Keratinocyte (primary cell): ENCODE results near the gene RRP7A. TPM values are rescaled to one million over a fixed set of nuclear protein-coding genes. Genes with fewer than 3 reads are reported as not detected.
"Not testable (repeated sequence)": the region's sequence is repeated elsewhere in the genome, so short reads cannot be mapped to it uniquely, and the experiment has no call there.

Source experiments
- DNase-seq: peaks from one replicate; pipeline ENCODE4 v3.0.0-alpha.2; 2011; ENCODE audit warnings: low read depth, missing footprints, low spot score
- FAIRE-seq: peaks from 2 replicates; lab custom pipeline; 2011; peaks lifted over from hg19 to GRCh38; lab: Jason Lieb, UNC
- H2AFZ ChIP-seq: 2 replicates; pipeline ENCODE4 v1.6.0; 2012; ENCODE audit warnings: low read length, control low read depth, inconsistent platforms; ENCODE audit not compliant: control insufficient read depth
- H3K27ac ChIP-seq: 2 replicates; pipeline ENCODE4 v1.5.1; 2011; ENCODE audit warnings: low read length; ENCODE audit not compliant: control insufficient read depth, insufficient read depth
- H3K27me3 ChIP-seq: 3 replicates; pipeline ENCODE4 v1.6.0; 2011; ENCODE audit warnings: low read length; ENCODE audit not compliant: control insufficient read depth, insufficient read depth; ENCODE audit errors: extremely low read depth
- H3K36me3 ChIP-seq, 2 experiments: 2 replicates in 1 of 2; 3 replicates in 1 of 2; pipeline ENCODE4 v1.5.1; 2011; ENCODE audit warnings: low read length in 2 of 2, mild to moderate bottlenecking in 1 of 2; ENCODE audit not compliant: control insufficient read depth in 2 of 2, insufficient read depth in 2 of 2; ENCODE audit errors: extremely low read depth in 1 of 2
- H3K4me1 ChIP-seq: 3 replicates; pipeline ENCODE4 v1.5.1; 2011; ENCODE audit warnings: low read length; ENCODE audit not compliant: control insufficient read depth, insufficient read depth; ENCODE audit errors: extremely low read depth
- H3K4me2 ChIP-seq: 3 replicates; pipeline ENCODE4 v1.6.0; 2011; ENCODE audit warnings: low read depth, low read length; ENCODE audit not compliant: control insufficient read depth, insufficient read depth; ENCODE audit errors: extremely low read depth
- H3K4me3 ChIP-seq, 3 experiments: fragments of 200-600 bp in 1 of 3; sonication (generic) in 1 of 3; 2 replicates in 2 of 3; 3 replicates in 1 of 3; pipeline ENCODE4 v1.5.1; 2011 to 2016; ENCODE audit warnings: low read length in 3 of 3, mild to moderate bottlenecking in 3 of 3, control low read depth in 2 of 3, inconsistent platforms in 1 of 3, low read depth in 1 of 3, mixed read lengths in 1 of 3, mixed run types in 1 of 3, moderate library complexity in 1 of 3; ENCODE audit not compliant: control insufficient read depth in 2 of 3, insufficient read depth in 2 of 3; ENCODE audit errors: extremely low read depth in 1 of 3
- H3K79me2 ChIP-seq: 2 replicates; pipeline ENCODE4 v1.6.0; 2012; ENCODE audit warnings: low read length; ENCODE audit not compliant: control insufficient read depth, insufficient read depth
- H3K9ac ChIP-seq: 3 replicates; pipeline ENCODE4 v1.6.0; 2011; ENCODE audit warnings: low read length; ENCODE audit not compliant: control insufficient read depth, insufficient read depth; ENCODE audit errors: extremely low read depth
- H3K9me1 ChIP-seq: 3 replicates; pipeline ENCODE4 v1.6.0; 2011; ENCODE audit warnings: low read length; ENCODE audit not compliant: control insufficient read depth, insufficient read depth; ENCODE audit errors: extremely low read depth
- H3K9me3 ChIP-seq: 2 replicates; pipeline ENCODE4 v1.5.1; 2012; ENCODE audit warnings: low read depth, low read length; ENCODE audit not compliant: control insufficient read depth
- H4K20me1 ChIP-seq: 3 replicates; pipeline ENCODE4 v1.6.0; 2011; ENCODE audit warnings: low read length; ENCODE audit not compliant: control insufficient read depth, insufficient read depth; ENCODE audit errors: extremely low read depth
- CTCF ChIP-seq, 3 experiments: IDR thresholded peaks in 1 of 3; conservative IDR thresholded peaks in 1 of 3; optimal IDR thresholded peaks in 1 of 3; 2 replicates in 2 of 3; 3 replicates in 1 of 3; pipeline versions ENCODE3 to v1.5.1; 2011; ENCODE audit warnings: low read length in 3 of 3, mild to moderate bottlenecking in 3 of 3, moderate library complexity in 2 of 3, control low read depth in 1 of 3, inconsistent platforms in 1 of 3; ENCODE audit not compliant: insufficient read depth in 2 of 3; ENCODE audit errors: extremely low read depth in 1 of 3
- EZH2 ChIP-seq: IDR thresholded peaks from one replicate; pipeline ENCODE4 v1.6.1; 2012; ENCODE audit warnings: inconsistent platforms, mild to moderate bottlenecking, low read length, moderate library complexity
- dilution Hi-C: fragments of 300-500 bp; cut with MboI; formaldehyde crosslinking; loops from one replicate; pipeline ENCODE4 v1.7.0; 2020; ENCODE audit warnings: low sequenced_read_pairs; ENCODE audit not compliant: extremely low pct_ligation_motif_present
- polyA plus RNA-seq, 5 experiments: library from polyadenylated mRNA; depleted of rRNA in 3 of 5; stranded (reverse) in 3 of 5; stranded (forward) in 1 of 5; unstranded in 1 of 5; fragments of >200 nt; gene quantifications; 1 replicate in 1 of 5; 2 replicates in 3 of 5; 3 replicates in 1 of 5; pipeline versions ENCODE4 v1.2.1 to v1.2.3, GENCODE V29; 2011 to 2012; ENCODE audit warnings: missing spikeins in 2 of 5, low read depth in 1 of 5, low replicate concordance in 1 of 5

RRP7A gene
- polyA plus RNA-seq, 1 donor (not counting 4 experiments of a cell fraction or from before 2014, with no cell fraction given): 30.2 TPM

- H3K27ac ChIP-seq, H3K9me3 ChIP-seq, H3K27me3 ChIP-seq, H3K4me2 ChIP-seq, H2AFZ ChIP-seq, H3K4me3 ChIP-seq, DNase-seq, H3K9ac ChIP-seq, H3K79me2 ChIP-seq, H3K36me3 ChIP-seq, dilution Hi-C loops, H3K9me1 ChIP-seq, H4K20me1 ChIP-seq, FAIRE-seq: not testable (repeated sequence)
- peaks cover 11% of the 10 kb centered on the region for H3K4me1 ChIP-seq
Observed at GRCh38 chr22:42536634-42537033, 17.0 kb upstream of the RRP7A start.

GRCh38 chr22:42536166-42536565 lies 16.6 kb upstream of the RRP7A start:
- dilution Hi-C loops: no loop called here
- Histone ChIP-seq H3K27ac (no peak overlapping the region), H3K9me1 (no peaks in the 10 kb centered on the region), H3K4me3 (no peak overlapping the region), H3K4me2 (no peak overlapping the region), H3K9ac (no peak overlapping the region), H3K27me3 (no peaks in the 10 kb centered on the region), H2AFZ (no peak overlapping the region), H3K4me1 (peaks cover 11% of the 10 kb centered on the region), H3K9me3 (no peaks in the 10 kb centered on the region), H4K20me1 (no peaks in the 10 kb centered on the region), H3K79me2 (no peaks in the 10 kb centered on the region), H3K36me3 (no peaks in the 10 kb centered on the region)
- no peak for DNase-seq
- TF ChIP-seq CTCF (optimal IDR thresholded peaks at IDR 0.05 in 1 of 3, IDR thresholded peaks at IDR 0.05 in 1 of 3, conservative IDR thresholded peaks at IDR 0.05 in 1 of 3; ENCODE audit: extremely low read depth in 1 of 3, insufficient read depth in 2 of 3, low read length in 3 of 3) (no peak), EZH2 (no peak)
- no peak for FAIRE-seq

GRCh38 chr22:42535082-42535731 lies 15.6 kb upstream of the RRP7A start:
- H3K36me3 ChIP-seq, FAIRE-seq, dilution Hi-C loops, H3K27me3 ChIP-seq, H3K79me2 ChIP-seq, DNase-seq, H3K4me3 ChIP-seq, H3K27ac ChIP-seq, H3K9me3 ChIP-seq, H3K4me2 ChIP-seq, H3K9ac ChIP-seq, H2AFZ ChIP-seq, H3K9me1 ChIP-seq, H4K20me1 ChIP-seq: not testable (repeated sequence)
- H3K4me1 ChIP-seq: peaks cover 11% of the 10 kb centered on the region
